Measurements from ENCODE around the gene LSM12. TPM values are rescaled to one million over a fixed set of nuclear protein-coding genes. Genes with fewer than 3 reads are reported as not detected.

Gene LSM12
- total and polyA plus RNA-seq, 2 donors (not counting 3 experiments of a cell fraction or from before 2014, with no cell fraction given), result 36.5 to 68.9 TPM

- POLR2A ChIA-PET, result no interaction called here
- dilution Hi-C loops (cut with MboI; ENCODE audit: extremely low pct_ligation_motif_present, low sequenced_read_pairs), result no loop called here
Observed at GRCh38 chr17:44093231-44093900, 26.9 kb upstream of the LSM12 start.

More at GRCh38 chr17:44093231-44093900, 26.9 kb upstream of the LSM12 start:
- Histone ChIP-seq H3K4me2 (ENCODE audit: insufficient read depth, low read length) (no peak overlapping the region), H3K27me3 (ENCODE audit: control insufficient read depth in 2 of 2, insufficient read depth in 2 of 2, low read length in 2 of 2) (no peaks in the 10 kb centered on the region), H3K36me3 (ENCODE audit: control insufficient read depth in 2 of 2, extremely low read depth in 1 of 2, insufficient read depth in 2 of 2, low read length in 2 of 2) (peaks cover 3 to 20% of the 10 kb centered on the region in 2 experiments), H3K9ac (replicated peaks; ENCODE audit: extremely low read depth, insufficient read depth, low read length) (no peak overlapping the region), H3K79me2 (ENCODE audit: control insufficient read depth, insufficient read depth, low read length) (no peaks in the 10 kb centered on the region), H3K4me1 (ENCODE audit: control insufficient read depth, extremely low read depth, insufficient read depth, low read length) (peaks cover 23% of the 10 kb centered on the region), H3K27ac (ENCODE audit: insufficient read depth, low read depth, low read length) (no peak overlapping the region), H3K9me3 (replicated peaks; ENCODE audit: control insufficient read depth, insufficient read depth, low read length) (no peaks in the 10 kb centered on the region), H3K4me3 (replicated peaks in 1 of 3; ENCODE audit: insufficient read depth in 1 of 3, low read depth in 1 of 3, low read length in 3 of 3) (no peak overlapping the region), H3K9me1 (replicated peaks; ENCODE audit: control insufficient read depth, extremely low read depth, insufficient read depth, low read length) (no peaks in the 10 kb centered on the region), H4K20me1 (replicated peaks; ENCODE audit: control insufficient read depth, extremely low read depth, insufficient read depth, low read length) (no peaks in the 10 kb centered on the region), H2AFZ (ENCODE audit: low read depth, low read length) (no peak overlapping the region)
- FAIRE-seq (no peak), DNase-seq (ENCODE audit: low read depth, low spot score) (no peak)
- CTCF ChIA-PET, result interaction anchor here (0.7 to 1.2 kb wide), 3 partner anchors 19 to 30 kb away, joined by 3 read pairs; partner anchors contain the start of gene HDAC5
- no TSS peak for BruUV-seq (replicated peaks)
- intact Hi-C loops (cut with micrococcal nuclease), result no loop called here
- TF ChIP-seq MAX (IDR thresholded peaks at IDR 0.05; ENCODE audit: insufficient read depth, insufficient read length) (no peak), POLR2A (IDR thresholded peaks at IDR 0.05; ENCODE audit: low read depth, low read length) (no peak), MYC (IDR thresholded peaks at IDR 0.05; ENCODE audit: low read depth, low read length) (no peak), CTCF (IDR thresholded peaks at IDR 0.05; ENCODE audit: extremely low read depth in 1 of 2, insufficient read depth in 1 of 2, low read depth in 1 of 2, low read length in 2 of 2) (no peak), POLR2AphosphoS5 (IDR thresholded peaks at IDR 0.05; ENCODE audit: insufficient read depth, low read depth, low read length) (no peak), EZH2 (IDR thresholded peaks at IDR 0.05; ENCODE audit: borderline replicate concordance, low read depth, low read length, severe bottlenecking) (no peak), JUN (IDR thresholded peaks at IDR 0.05; ENCODE audit: borderline replicate concordance, insufficient read depth, insufficient read length, low read depth) (no peak), FOS (IDR thresholded peaks at IDR 0.05; ENCODE audit: borderline replicate concordance, insufficient read depth, low read length) (no peak), GATA2 (IDR thresholded peaks at IDR 0.05; ENCODE audit: insufficient read depth, insufficient read length, low read depth, low read length) (no peak)
